ENCODE data around the gene TRIB2. TPM values are rescaled to one million over a fixed set of nuclear protein-coding genes. Genes with fewer than 3 reads are reported as not detected.

The TRIB2 gene
- total RNA-seq, 1 experiment from 2014 or later = 0.81 TPM

DNA sequence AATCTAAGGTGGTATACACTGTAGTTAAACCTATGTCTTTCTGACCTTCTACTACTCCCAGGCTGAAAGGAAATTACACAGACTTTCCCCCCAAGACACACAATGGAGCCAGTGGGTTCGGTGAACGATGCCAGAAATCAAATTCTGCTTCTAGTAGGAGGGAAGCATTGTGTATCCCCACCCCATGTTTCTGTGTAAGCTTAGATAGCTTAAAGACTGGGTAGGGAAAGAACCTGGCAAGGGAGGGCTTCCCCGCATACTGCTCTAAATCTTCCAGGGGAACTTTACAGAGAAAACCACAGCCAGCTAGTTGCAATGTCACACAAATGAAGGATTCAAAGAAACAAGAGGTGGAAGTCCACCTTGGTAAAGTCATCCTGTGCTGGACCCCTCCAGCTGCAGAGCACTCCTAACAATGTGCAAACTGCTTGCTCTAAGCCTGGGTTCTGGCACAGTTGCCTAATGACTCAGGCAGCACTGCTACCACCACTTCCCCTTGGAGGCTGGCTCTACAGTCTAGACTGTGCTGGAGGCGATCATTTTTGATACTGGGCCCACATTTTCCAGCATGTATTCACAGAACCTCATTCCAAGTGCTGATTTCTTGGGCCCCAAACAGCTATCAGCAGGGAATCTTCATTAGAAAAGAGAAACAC is 47.5 kb downstream of the TRIB2 start:
- in situ Hi-C loops (cut with HindIII; ENCODE audit: low pct_unique_long_range_greater_than_20kb, low sequenced_read_pairs) = no loop called here
- DNase-seq (ENCODE audit: low read depth) = no peak

DNA sequence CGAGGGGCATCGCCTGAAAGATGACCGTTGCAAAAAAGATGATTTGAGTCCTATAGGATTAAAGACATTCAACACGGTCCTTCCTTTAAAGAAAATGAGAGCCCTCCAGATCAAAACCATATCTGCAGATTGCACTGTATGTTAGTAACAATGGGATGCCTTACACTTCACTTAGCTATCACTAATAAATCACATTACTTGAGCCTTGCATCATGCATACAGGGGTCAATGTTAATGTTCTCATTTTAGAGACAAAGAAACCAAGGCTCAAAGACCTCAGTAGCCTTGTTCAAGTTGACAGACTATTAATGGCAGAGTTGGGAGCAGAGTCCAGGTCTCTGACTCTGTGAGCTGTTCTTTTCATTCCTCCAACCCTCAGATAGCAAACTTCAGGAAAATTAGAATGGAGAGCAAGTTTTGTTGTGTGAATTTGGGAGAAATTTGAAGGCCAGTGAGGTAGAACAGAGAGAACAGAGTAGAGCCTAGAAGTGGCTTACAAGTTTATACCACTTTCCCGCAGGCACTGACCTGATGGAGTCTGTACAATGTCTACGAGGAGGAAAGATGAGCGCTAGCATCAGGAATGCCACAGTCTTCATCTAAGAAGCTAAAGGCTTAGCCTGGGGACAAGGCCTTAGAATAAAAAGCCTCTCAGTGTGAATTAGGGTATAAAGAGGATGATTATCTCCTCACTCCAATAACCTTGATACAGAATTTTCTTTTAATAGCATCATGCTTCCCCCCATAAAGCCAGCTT is 48.3 kb downstream of the TRIB2 start:
- in situ Hi-C loops (cut with HindIII; ENCODE audit: low pct_unique_long_range_greater_than_20kb, low sequenced_read_pairs) = no loop called here
- DNase-seq (ENCODE audit: low read depth) = no peak

DNA sequence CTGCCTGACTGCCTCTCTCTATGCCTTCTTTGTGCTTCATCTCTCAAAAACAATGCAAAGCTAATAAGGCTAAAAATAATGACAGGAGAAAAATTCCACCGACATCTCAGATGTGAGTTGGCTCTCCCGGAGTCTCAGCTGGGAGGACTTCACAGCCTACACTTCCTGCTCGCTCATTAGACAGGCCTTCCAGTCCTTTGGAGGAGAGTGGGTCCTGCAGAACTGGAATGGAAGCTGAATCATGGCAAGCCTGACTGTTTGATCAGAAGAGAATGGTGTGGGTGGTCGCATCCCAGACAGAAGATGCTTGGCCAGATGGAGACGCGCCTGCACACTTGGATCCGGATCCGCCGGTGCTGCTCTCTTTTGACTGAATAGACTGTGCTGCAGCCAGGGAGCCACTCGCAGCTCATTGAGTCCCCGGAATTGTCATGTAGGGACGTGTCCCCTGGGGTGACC is 49.7 kb downstream of the TRIB2 start:
- no peak for DNase-seq (ENCODE audit: low read depth)
- in situ Hi-C loops (cut with HindIII; ENCODE audit: low pct_unique_long_range_greater_than_20kb, low sequenced_read_pairs) = no loop called here

DNA sequence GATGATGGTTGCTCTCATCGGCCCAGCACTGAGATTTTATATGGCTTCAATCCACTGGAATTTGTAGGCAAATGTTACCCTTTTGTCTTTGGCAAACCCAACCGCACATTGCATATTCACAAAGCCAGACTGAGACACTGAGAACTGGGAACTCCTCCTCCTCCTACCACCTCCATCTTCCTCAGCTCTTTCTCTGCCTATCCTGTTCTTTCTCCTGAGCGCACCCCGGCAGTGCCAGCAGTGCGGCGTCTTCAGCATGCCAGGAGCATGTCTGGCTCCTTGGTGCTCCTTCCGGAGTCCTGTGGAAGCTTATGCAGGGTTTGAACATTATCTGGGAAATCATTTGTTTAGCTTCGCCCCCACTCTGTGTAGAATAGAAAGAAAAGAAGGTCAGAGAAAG is 50.8 kb downstream of the TRIB2 start:
- in situ Hi-C loops (cut with HindIII; ENCODE audit: low pct_unique_long_range_greater_than_20kb, low sequenced_read_pairs) = no loop called here

DNA sequence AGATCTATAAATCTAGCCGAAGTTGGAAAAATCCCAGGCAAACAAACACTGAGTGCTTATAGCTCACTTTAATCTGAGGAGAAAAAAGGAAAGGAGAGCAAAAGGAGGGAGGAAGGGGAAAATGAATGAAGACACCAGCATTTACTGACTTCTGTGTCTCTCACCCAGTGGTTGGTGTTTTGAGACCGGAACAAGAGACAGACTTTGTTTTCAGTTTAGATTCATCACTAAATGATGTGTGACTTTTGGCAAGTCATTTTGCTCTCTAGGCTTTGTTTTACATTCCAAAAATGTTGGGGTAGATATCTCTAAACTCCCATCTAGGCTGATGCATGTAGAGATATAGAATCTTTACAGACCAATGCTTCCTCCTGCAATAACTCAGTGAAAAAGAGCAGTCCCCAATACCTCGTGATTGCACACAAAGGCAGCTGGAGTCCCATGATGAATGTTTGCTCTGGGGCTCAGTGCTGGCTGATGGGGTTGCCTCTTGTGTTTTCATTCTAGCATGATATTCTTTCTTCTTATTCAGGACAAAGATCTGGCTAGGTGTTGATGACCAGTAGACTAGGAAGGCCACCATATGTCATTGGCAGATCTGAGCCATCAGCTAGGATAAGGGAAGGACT is 51.4 kb downstream of the TRIB2 start:
- in situ Hi-C loops (cut with HindIII; ENCODE audit: low pct_unique_long_range_greater_than_20kb, low sequenced_read_pairs) = no loop called here
- no peak for DNase-seq (ENCODE audit: low read depth)

More for the DNA sequence above, 50.8 kb downstream of the TRIB2 start:
- no peak for DNase-seq (ENCODE audit: low read depth)

DNA sequence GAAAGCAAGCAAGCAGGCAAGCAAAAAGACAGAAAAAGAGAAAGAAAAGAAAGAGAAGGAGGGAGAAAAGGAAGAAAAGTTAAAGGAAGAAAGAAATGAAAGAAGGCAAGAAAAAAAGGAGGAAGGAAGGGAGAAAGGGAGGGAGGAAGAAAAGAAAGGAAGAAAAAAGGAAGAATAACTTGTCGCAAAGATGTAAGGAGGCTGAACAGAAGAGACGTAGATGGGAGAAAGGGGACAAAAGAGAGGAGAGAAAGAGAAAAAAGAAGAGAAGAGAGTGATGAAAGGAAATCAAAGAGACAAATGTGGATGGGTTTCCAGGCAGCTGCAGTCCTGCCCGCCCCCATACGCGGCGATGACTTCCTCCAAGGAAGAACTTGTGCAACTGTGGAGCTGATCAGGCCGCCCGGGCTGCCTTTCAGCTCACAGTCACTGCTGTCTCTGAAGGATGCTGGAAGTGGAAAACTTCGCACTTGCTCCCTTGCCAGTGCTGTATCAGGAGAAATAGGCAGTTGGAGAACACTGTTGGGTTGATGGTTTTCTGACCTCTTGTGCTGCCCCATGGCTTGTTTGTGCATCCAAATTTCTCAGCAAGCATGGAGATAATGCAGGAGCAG is 52.9 kb downstream of the TRIB2 start:
- DNase-seq (ENCODE audit: low read depth) = no peak
- in situ Hi-C loops (cut with HindIII; ENCODE audit: low pct_unique_long_range_greater_than_20kb, low sequenced_read_pairs) = no loop called here

DNA sequence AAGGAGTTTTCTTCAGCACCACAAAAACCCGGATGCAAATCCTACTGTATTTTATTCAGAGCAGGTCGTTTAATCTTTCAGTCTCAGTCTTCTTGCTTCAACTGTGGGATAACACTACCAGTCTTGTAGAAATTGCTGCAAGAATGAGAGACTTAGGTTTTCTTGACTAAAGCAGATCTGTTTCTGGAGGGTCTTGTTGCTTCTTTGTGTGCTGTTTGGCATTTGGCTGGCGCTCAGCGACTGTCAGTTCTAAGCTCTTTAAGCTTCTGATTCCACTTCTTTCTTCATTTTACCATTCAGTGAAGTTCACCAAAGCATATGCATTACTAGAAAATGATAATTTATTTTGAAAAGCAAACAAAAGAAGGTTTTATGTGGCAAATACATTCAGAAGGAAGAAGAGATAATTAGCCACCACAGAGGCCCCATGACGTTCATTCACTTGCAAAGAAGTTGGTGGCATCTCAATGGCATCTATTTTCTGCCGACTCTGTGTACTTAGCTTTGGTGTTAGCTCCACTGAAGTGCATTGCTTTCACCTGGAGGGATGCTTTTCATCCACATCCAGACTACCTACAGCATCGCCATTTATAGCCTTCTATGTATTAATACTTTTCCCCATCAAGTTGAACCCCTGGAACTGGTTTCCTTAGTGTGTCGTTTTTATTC is 53.7 kb downstream of the TRIB2 start:
- DNase-seq (ENCODE audit: low read depth) = no peak
- in situ Hi-C loops (cut with HindIII; ENCODE audit: low pct_unique_long_range_greater_than_20kb, low sequenced_read_pairs) = no loop called here

DNA sequence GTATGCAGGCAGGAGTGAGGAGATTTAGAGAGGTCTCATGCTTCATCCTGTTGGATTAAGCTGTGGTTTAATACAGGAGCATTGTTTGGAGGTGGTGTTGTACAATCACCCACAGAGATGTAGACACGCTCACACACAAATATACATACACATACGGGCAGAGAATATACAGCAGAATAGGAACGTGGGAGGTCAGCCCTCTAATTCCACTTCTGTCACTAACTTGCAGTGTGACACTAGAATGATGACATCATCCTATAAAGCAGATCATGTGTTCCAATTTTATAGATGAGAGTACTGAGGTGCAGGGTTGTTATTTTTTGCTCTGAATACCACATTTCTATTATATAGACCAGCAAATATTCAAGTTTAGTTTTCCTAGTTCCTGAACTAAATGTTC is 54.4 kb downstream of the TRIB2 start:
- no peak for DNase-seq (ENCODE audit: low read depth)
- in situ Hi-C loops (cut with HindIII; ENCODE audit: low pct_unique_long_range_greater_than_20kb, low sequenced_read_pairs) = no loop called here

DNA sequence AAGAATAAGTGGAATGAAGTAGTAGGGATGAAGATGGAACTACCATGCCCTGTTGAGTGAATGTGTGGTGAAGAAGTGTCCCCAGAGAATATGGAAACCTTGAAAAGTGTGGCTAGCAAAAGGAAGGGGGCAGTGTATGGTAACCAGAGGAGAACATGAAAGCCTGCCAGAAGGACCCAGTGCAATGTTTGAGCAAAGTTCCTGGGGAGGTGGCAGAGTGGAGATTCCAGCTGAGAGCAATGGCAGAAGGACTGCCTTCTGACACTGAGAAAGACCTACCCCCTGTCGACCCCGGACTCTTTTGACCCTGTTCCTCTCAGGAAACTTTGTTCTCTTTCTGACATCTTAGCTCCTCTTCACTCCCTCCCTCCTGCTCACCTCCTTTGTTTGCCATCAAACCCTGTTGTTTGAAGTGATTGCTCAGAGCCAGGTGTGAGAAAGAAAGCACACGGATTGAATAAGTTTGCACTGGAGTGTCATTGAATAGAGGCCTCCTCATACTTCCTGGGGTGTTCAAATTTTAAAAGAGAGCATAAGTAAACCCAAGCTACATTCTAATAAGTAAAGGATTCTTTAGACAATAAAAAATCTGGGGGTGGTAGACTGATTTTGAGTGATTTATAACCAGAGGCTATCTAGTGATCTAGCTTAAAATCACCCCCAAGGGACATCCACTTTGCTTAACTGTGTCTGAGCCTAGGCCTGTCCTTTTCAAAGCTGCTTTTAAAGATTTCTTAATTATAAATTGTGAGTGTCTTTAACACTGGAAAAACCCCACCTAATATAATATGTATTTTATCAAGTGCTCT is 57.1 kb downstream of the TRIB2 start:
- no peak for DNase-seq (ENCODE audit: low read depth)
- in situ Hi-C loops (cut with HindIII; ENCODE audit: low pct_unique_long_range_greater_than_20kb, low sequenced_read_pairs) = no loop called here

DNA sequence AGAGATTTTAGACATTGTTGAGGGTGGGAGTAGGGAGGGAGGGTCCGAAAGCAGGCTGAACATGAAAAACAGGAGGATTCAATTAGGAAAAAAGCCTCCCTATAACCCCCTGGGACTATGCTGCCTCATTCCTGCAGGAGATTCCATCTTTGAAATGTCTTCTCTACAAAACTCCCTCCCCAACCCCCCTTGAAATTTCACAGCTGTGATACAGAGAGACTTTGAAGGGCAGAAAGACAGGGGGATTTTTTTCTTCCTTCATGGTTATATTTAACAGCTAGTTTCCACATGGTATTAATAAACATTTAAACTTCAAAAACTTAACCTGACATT is 57.6 kb downstream of the TRIB2 start:
- no peak for DNase-seq (ENCODE audit: low read depth)
- in situ Hi-C loops (cut with HindIII; ENCODE audit: low pct_unique_long_range_greater_than_20kb, low sequenced_read_pairs) = no loop called here

DNA sequence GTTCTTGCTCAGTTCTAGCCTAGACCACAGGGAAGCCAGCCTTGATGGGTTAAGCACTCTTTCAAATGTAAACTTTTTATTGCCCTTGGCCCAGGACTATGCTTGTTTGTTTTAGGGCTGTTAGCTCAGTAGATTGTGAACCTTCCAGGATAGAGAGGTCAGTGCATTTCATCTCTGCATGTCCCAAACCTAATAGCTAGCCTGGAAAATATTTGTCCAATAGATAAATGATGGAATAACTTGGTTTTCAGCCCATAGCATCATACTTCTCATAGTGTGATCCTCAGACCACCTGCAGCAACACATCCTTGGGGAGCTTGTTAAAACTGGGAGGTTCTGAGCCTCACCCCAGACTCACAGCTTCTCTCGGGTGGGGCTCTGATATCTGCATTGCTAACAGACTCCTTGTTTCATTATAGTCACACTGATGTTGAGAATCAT is 59.8 kb downstream of the TRIB2 start:
- in situ Hi-C loops (cut with HindIII; ENCODE audit: low pct_unique_long_range_greater_than_20kb, low sequenced_read_pairs) = no loop called here
- no peak for DNase-seq (ENCODE audit: low read depth)

DNA sequence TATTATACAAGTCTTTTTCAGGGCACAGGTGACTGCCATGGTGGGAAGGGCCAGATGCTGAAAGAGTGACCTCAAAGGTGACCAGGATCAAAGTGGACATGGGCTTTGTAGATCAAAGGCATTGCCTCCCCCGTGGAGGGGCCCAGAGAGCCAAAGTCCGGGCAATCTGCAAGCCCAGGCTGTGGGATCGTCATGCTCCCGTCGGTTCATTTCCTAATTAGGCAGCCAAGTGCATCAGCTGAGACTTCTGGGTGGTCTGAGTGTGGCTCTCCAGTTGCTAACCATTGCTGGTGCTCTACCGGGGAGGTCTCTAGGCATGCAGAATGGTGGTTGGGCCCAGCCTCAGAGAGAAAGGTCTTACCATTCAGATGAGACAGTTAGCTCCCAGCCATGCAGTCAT is 61.6 kb downstream of the TRIB2 start:
- no peak for DNase-seq (ENCODE audit: low read depth)
- in situ Hi-C loops (cut with HindIII; ENCODE audit: low pct_unique_long_range_greater_than_20kb, low sequenced_read_pairs) = no loop called here

DNA sequence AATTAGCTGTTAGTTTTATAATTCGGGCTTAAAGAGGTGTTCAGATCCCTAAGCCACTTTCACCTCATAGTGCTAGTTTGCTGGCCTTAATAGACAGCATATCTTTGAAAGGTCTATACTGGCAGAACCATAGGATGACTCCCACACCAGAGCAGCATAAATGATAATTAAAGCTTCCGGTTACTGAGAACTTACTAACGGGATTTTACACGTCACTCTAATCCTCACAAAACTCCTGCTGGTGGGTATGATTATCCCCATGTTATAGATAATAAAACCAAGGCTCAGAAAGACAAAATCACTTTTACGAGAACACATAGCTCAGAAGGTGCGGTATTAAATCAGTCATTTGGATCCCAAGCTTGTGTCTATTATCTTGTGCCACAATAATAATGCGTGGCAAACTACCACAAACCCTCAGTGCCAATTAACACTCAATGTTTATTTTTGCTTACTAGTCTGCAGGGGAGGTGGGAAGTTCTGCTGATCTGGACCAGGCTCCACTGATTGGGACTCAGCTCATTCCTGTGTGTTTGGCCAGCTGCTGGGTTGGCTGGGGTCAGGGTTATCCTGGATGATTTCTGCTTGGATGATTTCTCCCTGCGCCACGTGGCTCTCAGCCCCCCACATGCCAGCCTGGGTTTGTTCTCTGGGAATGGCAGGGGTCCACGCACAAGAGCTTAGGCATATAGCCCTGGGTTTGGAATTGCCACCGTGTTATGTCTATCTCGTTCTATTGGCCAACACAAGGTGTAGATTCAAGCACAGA is 62.3 kb downstream of the TRIB2 start:
- in situ Hi-C loops (cut with HindIII; ENCODE audit: low pct_unique_long_range_greater_than_20kb, low sequenced_read_pairs) = no loop called here
- DNase-seq (ENCODE audit: low read depth) = no peak

DNA sequence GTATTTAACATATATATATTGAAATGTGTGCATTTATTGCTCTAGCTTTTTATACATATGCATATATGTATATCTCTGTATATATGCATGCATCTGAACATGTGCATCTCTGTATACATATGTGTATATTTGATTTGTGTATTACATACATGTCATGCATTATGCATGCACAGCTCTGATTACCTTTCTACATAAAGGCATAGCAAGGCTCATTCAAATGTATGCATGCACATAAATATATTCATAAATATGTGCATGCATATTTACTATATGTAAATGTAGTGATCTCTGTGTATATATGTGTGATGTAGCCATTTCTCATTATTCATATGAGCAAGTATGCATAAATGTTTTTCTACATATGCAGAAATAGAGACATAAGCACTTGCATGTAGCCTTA is 64.6 kb downstream of the TRIB2 start:
- DNase-seq (ENCODE audit: low read depth) = no peak
- in situ Hi-C loops (cut with HindIII; ENCODE audit: low pct_unique_long_range_greater_than_20kb, low sequenced_read_pairs) = no loop called here

DNA sequence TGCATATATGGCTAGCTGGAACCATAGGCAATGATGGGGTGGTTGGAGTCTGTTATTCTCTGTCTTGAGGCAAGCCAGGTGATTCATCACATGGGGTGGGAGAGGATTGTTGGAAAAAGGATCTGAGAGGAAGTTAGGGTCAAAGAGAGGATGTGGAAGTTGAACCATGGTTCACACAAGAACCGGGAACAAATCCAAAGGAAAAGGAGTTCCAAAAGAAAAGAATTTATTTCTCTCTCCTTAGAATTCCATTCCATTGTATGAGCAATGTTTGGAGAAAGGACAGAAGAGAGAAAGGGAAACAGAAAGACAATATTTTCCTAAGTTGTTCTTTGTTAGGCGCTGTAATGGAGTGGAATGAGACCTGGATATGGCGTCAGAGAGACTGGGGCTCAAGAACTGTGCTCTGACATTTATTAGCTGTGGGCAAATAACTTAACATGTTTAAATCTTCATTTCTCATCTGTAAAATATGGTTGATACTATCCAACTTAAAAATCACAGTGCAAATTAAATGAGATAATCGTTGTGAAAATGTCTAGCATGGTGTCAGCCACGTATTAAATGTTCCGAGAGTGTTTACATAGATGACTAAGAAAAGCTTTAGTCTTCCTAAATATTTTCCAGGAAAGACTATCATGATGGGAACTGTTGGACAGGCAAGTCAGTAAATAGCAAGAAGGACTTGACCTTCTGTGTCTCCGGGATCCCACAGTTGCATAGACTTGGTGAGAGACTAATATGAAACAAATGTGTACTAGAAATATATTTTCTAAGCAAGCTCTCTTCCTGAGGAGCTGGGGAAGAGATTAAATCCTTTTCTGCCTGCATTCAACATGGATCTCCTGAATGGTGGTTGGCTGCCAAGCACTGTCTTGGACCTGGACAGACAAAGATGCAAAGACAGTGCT is 71.4 kb downstream of the TRIB2 start:
- DNase-seq (ENCODE audit: low read depth) = no peak
- in situ Hi-C loops (cut with HindIII; ENCODE audit: low pct_unique_long_range_greater_than_20kb, low sequenced_read_pairs) = no loop called here

DNA sequence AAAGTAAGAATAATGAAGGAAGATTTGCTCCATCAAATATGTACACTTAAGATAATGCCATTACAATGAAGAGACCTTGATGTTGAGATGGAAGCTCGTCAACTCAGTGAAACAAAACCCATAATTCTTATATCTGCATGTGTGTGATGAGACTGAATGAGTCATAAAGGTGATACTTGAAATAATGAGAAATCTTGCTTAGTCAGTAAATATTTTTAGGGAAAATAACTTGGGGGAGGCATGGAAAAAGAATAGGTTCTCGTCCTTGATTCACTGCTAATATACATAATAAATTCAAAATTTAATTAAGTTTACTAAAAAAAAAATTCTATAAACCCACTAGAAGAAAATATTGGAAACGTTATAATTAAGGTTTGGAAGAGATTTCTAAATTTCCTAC is 75.2 kb downstream of the TRIB2 start:
- no peak for DNase-seq (ENCODE audit: low read depth)
- in situ Hi-C loops (cut with HindIII; ENCODE audit: low pct_unique_long_range_greater_than_20kb, low sequenced_read_pairs) = no loop called here

Measured in Caki2 (cell line).